Measurements from ENCODE around the gene MAMSTR.
"Not testable (repeated sequence)": the region's sequence is repeated elsewhere in the genome, so short reads cannot be mapped to it uniquely, and the experiment has no call there.

Gene MAMSTR

GRCh38 chr19:48686637-48687036, 32.9 kb downstream of the MAMSTR start:
- not testable (repeated sequence) for DNase-seq (ENCODE audit: low read depth in 4 of 4, low spot score in 1 of 4)

GRCh38 chr19:48686088-48686487, 33.4 kb downstream of the MAMSTR start:
- DNase-seq (ENCODE audit: low read depth in 4 of 4, low spot score in 1 of 4) = no peak

GRCh38 chr19:48685583-48685982, 33.9 kb downstream of the MAMSTR start:
- no peak for DNase-seq (ENCODE audit: low read depth in 4 of 4, low spot score in 1 of 4)

- peak in 1 of 4 experiments; percentile 4 for DNase-seq (ENCODE audit: low read depth in 4 of 4, low spot score in 1 of 4)
Measured at GRCh38 chr19:48683349-48683748, 36.2 kb downstream of the MAMSTR start.

GRCh38 chr19:48681127-48681470, 38.4 kb downstream of the MAMSTR start:
- no peak for DNase-seq (ENCODE audit: low read depth in 4 of 4, low spot score in 1 of 4)

GRCh38 chr19:48680436-48681126, 38.9 kb downstream of the MAMSTR start:
- DNase-seq (ENCODE audit: low read depth in 4 of 4, low spot score in 1 of 4) = no peak

GRCh38 chr19:48680006-48680405, 39.5 kb downstream of the MAMSTR start:
- not testable (repeated sequence) for DNase-seq (ENCODE audit: low read depth in 4 of 4, low spot score in 1 of 4)

- no peak for DNase-seq (ENCODE audit: low read depth in 4 of 4, low spot score in 1 of 4)
Measured at GRCh38 chr19:48678201-48678600, 41.3 kb downstream of the MAMSTR start.

GRCh38 chr19:48676887-48677286, 42.6 kb downstream of the MAMSTR start:
- no peak for DNase-seq (ENCODE audit: low read depth in 4 of 4, low spot score in 1 of 4)

GRCh38 chr19:48676487-48676886, 43.0 kb downstream of the MAMSTR start:
- DNase-seq (ENCODE audit: low read depth in 4 of 4, low spot score in 1 of 4) = no peak

GRCh38 chr19:48674921-48675824, 44.4 kb downstream of the MAMSTR start:
- DNase-seq (ENCODE audit: low read depth in 4 of 4, low spot score in 1 of 4) = peak; percentile 49 to 66 (median 51)

GRCh38 chr19:48674216-48674809, 45.2 kb downstream of the MAMSTR start:
- no peak for DNase-seq (ENCODE audit: low read depth in 4 of 4, low spot score in 1 of 4)

GRCh38 chr19:48673436-48674100, 46.0 kb downstream of the MAMSTR start:
- no peak for DNase-seq (ENCODE audit: low read depth in 4 of 4, low spot score in 1 of 4)

- DNase-seq (ENCODE audit: low read depth in 4 of 4, low spot score in 1 of 4) = no peak
Measured at GRCh38 chr19:48672994-48673393, 46.5 kb downstream of the MAMSTR start, which contains the start of gene NTN5. Gene NTN5 (minus strand): TSS chr19:48673017. CDS start chr19:48670986, 2,031 bp downstream.

- no peak for DNase-seq (ENCODE audit: low read depth in 4 of 4, low spot score in 1 of 4)
Measured at GRCh38 chr19:48671446-48671995, 48.0 kb downstream of the MAMSTR start.

- DNase-seq (ENCODE audit: low read depth in 4 of 4, low spot score in 1 of 4) = no peak
Measured at GRCh38 chr19:48670699-48671445, 48.7 kb downstream of the MAMSTR start.

GRCh38 chr19:48669903-48670668, 49.4 kb downstream of the MAMSTR start:
- DNase-seq (ENCODE audit: low read depth in 4 of 4, low spot score in 1 of 4) = no peak

GRCh38 chr19:48668761-48669160, 50.8 kb downstream of the MAMSTR start:
- DNase-seq (ENCODE audit: low read depth in 4 of 4, low spot score in 1 of 4) = no peak

GRCh38 chr19:48668332-48668731, 51.2 kb downstream of the MAMSTR start:
- DNase-seq (ENCODE audit: low read depth in 4 of 4, low spot score in 1 of 4) = no peak

- DNase-seq (ENCODE audit: low read depth in 4 of 4, low spot score in 1 of 4) = no peak
Measured at GRCh38 chr19:48665786-48666185, 53.7 kb downstream of the MAMSTR start.
